ENCODE results near the gene SPPL2C.

DNA sequence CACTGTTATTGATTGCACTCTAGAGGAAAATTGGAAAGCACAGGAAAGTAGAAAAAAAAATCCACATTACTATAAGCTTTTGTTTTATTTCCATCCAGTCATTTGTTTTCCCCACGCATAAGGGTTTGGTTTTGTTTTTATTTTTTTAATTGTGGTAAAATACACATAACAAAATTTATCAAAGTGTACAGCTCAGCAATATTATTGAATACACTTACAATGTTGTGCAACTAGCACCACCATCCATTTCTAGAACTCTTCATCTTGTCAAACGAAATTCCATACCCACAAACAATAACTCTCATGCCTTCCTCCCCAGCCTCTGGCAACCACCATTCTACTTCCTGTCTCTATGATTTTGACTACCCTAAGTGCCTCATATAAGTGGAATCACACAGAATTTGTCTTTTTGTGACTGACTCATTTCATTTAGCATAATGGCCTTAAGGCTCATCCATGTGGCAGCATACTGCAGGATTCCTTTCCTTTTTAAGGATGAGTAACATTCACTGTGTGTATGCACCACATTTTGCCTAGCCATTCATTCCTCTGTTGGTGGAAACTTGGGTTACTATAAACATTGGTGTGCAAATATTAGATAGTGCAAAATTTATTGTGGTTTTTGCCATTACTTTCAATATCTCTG lies 11.1 kb downstream of the SPPL2C start:
- TF ChIP-seq CTCF (IDR thresholded peaks at IDR 0.05; ENCODE audit: low read depth, low read length), result no peak
- TF ChIP-seq EZH2phosphoT487 (IDR thresholded peaks at IDR 0.05; ENCODE audit: low read depth), result no peak

Measured in OCI-LY3 (cell line).